NOMO-1 (cell line): Measurements from ENCODE around the gene ZNF3.
A peak's percentile ranks its signal among the peaks of the same experiment; 100 is the strongest.
"Not testable (repeated sequence)": the region's sequence is repeated elsewhere in the genome, so short reads cannot be mapped to it uniquely, and the experiment has no call there.

Experiments used
- DNase-seq, 2 experiments: peaks; one replicate each; lab custom pipeline; 2025; ENCODE audit not compliant: unreplicated experiment in 2 of 2; lab: John Stamatoyannopoulos, UW

The ZNF3 gene

DNA sequence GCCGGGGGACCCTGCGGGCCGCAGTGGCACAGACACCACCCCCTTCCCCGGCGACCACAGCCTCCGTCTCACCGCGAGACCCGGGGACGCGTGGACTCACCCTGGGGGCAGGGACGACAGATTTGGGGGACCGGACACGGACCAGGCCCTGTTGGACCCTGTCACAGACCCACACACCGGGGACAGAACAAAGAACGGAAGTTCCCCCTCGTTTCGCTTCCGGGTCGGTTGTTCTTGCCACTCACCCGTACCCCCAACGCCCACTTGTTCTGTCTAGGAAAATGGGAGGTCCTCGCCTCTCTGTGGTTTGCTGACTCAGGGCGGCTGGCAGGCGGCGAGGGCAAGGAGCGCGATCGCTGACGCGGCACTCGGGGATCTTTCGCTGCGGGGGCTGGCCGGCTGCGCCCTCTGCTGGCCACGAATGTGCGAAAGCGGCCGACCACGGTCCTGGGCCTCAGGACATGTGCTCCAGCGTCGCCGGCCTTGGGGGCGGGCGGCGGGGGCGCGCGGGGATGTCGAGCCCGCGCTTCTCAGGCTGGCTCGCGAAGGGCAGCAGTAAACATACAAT, at the start of gene ZNF3:
TSS of gene ZNF3 (minus strand) at position 189 of the 568 bp plus-strand sequence. CDS start 4,366 bp downstream, outside the sequence.
- DNase-seq: peak; percentile 100

DNA sequence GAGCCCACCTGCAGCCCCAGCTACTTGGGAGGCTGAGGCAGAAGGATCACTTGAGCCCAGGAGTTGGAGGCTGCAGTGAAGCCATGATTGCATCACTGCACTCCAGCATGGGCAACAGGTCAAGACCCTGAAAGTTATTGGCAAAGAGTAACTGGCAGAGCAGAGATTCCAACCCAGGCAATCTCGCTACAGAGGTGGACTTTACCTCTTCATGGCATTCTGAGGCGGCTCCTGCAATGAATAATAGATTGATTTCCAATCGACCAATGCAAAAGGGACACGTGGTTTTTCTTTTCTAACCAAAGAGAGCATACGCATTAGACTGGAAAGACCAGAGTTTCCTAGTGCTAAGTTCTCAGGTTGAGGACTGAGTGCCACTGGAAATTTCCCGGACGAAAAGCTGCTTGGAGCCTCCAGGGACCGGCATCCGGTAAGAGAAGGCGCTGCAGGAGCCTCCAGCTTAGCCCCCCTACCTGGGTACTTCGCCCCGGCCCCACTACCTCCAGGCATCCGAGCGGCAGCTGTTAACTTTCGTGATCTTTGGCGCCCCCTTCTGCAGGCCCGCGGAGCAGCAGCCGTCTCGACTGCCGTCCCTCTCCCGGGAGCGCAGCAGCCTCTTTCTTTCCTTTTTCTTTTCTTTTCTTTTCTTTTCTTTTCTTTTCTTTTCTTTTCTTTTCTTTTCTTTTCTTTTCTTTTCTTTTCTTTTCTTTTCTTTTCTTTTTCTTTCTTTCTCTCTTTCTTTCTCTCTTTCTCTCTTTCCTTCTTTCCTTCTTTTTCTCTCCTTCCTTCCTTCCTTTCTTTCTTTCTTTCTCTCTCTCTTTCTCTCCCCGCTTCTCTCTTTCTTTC, 49.3 kb upstream of the ZNF3 start:
- DNase-seq: peak; percentile 74 to 77

DNA sequence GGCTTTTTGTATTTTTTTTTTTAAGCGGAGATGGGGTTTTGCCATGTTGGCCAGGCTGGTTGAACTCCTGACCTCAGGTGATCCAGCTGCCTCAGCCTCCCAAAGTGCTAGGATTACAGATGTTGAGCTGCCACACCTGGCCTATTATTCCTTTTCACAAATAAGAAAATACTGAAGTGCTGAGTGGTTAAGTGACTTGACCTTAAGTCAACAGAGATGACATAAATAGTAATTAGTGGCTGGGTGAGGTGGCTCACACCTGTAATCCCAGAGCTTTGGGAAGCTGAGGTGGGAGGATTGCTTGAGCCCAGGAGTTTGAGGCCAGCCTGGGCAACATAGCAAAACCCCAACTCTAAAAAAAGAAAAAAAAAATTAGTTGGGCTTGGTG, 48.7 kb upstream of the ZNF3 start:
- not testable (repeated sequence) for DNase-seq

DNA sequence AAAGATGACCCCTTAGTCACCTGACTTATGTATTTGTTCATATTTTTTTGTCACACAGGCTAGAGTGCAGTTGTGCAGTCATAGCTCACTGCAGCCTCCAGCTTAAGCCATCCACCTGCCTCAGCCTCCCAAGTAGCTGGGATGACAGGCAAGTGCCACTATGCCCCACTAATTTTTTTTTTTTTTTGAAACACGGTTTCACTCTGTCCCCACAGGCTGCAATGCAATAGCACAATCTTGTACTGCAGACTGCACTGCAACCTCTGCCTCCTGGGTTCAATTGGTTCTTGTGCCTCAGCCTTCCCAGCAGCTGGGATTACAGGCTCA, 47.1 kb upstream of the ZNF3 start:
- no peak for DNase-seq

DNA sequence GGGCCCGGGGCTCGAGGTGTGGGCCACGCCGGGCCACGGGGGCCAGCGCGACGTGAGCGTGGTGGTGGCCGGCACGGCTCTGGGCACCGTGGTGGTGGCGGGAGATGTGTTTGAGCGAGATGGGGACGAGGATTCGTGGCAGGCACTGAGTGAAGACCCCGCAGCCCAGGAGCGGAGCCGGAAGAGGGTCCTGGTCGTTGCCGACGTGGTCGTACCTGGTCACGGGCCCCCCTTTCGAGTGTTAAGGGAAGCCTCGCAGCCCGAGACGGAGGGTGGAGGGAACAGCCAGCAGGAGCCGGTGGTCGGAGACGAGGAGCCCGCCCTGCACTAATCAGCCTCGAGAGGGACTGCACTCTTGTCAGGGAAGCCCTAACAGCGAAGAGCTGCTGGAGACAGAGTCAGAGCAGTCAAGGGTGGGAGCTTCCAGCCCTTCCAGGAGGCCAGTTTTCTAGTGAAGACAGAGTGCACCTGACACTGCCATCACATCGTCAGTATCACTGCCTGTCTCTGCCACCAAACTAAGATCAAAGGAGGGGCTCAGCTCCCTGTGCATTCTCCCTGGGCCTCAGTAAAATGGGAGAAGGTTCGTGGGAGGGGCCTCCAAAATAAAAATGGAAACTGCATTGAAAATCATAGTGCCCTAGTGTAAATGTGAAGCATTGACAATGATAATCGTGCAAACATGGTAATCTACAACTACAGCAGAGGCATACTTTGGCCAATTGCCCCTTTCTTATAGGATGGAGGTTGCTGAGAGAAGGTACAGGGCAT, 46.5 kb upstream of the ZNF3 start:
- peak; percentile 11 to 40 for DNase-seq

DNA sequence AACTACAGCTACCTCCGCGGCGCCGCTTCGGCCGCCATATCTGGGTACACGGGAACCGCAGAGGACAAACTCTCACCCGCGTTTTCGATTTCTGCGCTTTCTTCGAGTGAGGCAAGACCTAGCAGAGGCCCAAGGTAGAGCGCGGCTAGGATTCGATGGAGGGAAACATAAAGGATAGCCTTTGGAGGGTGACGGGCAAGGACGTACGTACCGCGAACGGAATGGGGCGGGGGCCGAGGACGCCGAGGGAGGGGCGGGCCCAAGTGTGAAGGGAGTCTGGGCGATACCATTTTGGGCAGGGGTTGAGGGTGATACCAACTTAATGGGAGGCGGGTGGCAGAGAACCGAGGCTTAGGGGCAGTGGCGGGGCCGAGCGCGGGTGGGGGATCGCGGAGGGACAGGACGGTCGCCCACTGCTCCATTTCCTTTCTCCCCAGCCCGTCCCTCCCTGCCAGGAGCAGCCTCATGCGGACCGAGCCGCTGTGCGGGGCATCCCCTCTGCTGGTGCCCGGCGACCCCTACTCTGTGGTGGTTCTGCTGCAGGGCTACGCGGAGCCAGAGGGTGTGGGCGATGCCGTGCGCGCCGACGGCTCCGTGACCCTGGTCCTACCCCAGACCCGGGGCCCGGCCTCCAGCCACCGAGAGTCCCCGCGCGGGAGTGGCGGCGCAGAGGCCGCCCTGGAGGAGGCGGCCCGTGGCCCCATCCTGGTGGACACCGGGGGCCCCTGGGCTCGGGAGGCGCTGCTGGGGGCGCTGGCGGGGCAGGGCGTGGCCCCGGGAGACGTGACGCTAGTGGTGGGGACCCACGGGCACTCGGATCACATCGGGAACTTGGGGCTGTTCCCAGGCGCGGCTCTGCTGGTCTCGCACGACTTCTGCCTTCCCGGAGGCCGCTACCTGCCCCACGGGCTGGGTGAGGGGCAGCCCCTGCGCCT, 45.7 kb upstream of the ZNF3 start, which contains the start of gene MBLAC1:
TSS of gene MBLAC1 (plus strand) at position 37 of the 935 bp plus-strand sequence. CDS start at position 466, 429 bp downstream.
- DNase-seq: peak; percentile 92 to 96

DNA sequence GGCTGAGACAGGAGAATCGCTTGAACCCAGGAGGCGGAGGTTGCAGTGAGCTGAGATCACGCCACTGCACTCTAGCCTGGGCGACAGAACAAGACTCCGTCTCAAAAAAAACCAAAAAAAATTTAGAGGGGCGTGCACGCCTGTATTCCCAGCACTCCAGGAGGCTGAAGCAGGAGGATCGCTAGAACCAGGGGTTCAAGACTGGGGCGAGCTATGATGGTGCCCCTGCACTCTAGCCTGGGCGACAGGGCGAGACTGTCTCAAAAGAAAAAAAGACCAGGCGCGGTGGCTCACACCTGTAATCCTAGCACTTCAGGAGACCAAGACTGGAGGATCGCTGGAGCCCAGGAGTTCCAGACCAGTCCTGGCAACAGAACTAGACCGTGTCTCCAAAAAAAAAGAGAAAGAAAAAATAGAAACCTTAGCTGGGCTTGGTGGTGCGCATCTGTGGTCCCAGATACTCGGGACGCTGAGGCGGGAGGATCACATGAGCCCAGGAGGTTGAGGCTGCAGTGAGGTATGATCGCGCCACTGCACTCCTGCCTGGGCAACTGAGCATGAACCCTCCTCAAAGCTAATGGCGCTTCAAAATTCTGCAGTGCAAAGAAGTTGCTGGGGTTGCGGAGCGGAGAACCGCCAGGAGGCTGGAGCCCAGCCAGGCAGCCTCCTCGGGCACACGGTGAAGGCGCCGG, 44.9 kb upstream of the ZNF3 start:
- DNase-seq: no peak

DNA sequence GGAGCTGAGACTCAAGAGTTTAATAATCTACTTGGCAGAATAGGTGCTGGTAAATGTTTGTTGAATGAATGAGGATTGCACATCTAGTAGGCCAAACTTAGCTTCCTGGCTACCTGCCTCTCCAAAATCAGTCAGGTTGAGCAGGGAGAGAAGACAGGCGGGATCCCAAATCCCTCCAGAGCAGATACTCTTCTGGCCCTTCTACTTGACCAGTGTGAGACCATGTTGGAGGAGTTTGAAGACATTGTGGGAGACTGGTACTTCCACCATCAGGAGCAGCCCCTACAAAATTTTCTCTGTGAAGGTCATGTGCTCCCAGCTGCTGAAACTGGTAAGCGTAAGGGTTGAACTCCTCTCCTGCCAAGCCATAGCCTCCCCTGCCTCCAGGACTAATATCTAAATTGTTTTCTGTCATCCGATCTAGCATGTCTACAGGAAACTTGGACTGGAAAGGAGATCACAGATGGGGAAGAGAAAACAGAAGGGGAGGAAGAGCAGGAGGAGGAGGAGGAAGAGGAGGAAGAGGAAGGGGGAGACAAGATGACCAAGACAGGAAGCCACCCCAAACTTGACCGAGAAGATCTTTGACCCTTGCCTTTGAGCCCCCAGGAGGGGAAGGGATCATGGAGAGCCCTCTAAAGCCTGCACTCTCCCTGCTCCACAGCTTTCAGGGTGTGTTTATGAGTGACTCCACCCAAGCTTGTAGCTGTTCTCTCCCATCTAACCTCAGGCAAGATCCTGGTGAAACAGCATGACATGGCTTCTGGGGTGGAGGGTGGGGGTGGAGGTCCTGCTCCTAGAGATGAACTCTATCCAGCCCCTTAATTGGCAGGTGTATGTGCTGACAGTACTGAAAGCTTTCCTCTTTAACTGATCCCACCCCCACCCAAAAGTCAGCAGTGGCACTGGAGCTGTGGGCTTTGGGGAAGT, 43.0 kb upstream of the ZNF3 start:
- no peak for DNase-seq

DNA sequence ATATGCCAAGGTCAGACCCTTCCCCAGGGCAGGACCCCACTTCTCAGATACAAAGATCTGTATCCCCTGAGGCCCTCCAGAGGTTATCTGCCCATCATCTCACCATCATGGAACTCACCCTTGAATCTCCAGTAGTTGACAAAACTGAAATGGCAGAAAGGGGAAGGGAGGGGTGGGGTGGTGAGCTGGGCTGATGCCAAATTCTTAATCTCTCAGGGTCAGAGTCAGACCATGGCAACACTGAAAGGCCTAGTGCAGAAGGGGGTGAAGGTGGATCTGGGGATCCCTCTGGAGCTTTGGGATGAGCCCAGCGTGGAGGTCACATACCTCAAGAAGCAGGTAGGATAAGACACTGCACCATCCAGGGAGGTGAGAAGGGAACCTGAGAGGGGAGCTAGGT, 41.0 kb upstream of the ZNF3 start:
- no peak for DNase-seq

DNA sequence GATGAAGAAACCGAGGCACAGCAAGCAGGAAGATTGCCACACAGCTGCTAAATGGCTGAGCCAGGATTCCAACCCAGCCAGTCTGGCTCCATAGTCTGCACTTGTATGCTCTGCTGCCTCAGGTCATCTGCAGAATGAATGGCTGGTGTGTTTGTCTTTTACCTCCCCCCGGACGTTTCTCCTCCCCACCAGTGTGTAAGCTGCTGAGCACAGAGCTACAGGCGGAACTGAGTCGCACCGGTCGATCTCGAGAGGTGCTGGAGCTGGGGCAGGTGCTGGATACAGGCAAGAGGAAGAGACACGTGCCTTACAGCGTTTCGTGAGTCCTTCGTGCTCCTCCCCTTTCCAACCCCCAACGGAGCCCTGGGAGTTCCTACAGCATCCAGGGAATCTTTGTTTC, 40.5 kb upstream of the ZNF3 start:
- no peak for DNase-seq

DNA sequence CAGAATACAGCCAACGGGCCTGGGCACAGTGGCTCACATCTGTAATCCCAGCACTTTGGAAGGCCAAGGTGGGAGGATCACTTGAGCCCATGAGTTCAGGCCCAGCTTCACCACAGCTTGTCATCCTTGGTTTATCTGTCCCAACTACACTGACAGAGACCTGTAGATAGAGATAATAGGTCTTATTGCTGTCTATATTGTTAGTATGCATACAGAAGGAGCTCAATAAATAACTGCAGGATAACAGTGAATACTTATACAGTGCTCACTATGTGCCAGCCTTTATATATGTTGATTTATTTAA, 39.2 kb upstream of the ZNF3 start:
- DNase-seq: no peak

DNA sequence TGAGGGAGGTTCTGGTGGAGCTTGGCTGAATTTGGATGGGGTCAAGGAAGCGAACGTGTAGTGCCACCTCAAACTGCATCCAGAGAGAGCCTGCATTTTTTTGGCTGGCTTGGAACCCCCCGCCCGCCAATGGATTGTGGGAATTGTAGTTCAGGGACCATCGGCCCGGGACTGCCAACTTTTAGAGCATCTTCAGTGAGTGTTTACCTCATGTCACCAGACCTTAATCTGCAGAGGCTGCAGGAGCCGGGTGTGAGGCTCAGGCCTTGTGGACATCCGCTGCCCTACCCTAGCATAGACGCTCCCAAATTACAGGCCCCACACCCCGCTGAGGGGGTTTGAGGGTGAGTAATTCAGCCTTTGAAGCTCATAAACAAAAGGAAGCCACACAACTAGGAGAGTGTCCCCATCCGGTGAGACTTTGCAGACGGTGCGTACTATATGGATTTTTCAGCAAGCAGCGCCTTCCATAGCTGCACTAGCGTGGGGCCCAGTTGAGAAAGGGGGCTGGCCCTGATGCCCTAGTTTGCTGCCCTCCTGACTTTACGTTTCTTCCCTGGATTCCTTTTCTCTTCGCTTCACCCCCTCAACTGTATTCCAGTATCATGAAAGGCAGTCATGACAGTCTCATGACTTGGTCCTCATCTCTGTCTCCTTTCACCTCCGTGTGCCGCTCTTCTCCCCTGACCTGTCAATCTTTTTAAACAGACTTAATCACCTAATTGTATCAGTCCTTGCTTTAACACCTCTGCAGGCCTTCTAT, 38.6 kb upstream of the ZNF3 start:
- DNase-seq: peak; percentile 76 to 77

DNA sequence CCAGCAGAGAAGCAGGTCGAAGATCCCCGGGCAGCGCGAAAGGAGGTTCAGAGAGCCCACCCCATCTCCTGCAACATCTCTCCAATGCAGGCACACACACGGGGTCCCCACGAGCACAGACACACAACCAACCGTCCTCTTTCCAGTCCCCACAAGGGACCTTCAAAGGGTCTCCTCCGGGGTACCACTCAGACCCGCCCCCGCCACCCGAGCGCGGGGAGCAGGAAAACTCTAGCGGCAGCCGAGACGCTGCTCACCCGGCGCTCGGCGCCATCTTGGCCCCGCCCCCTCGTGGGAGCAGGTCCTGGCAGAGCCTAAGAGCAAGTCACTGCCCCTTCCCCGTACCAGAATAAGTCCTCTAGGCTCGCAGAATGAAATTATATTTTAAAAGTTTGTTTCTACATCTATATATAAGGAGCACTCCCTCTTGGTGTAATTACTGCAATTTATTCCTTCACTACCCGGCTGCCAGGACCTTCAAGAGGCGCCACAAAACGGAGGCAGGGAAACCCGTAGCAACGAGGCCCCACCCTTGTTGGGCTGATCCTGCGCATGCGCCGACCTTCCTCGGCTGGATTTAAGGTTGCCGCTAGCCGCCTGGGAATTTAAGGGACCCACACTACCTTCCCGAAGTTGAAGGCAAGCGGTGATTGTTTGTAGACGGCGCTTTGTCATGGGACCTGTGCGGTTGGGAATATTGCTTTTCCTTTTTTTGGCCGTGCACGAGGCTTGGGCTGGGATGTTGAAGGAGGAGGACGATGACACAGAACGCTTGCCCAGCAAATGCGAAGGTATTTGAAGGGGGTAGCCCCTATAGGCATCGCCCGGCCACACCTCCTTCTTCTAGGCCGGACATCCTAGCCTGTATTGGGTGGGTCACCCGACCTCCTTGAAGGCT, 37.8 kb upstream of the ZNF3 start, which contains the start of the genes CNPY4 and TAF6:
TSS of gene CNPY4 (plus strand) at position 563 of the 898 bp plus-strand sequence. CDS start at position 674, 111 bp downstream.
TSS of gene TAF6 (minus strand) at position 287 of the 898 bp plus-strand sequence. CDS start 5,149 bp downstream, outside the sequence.
- peak; percentile 94 to 98 for DNase-seq

DNA sequence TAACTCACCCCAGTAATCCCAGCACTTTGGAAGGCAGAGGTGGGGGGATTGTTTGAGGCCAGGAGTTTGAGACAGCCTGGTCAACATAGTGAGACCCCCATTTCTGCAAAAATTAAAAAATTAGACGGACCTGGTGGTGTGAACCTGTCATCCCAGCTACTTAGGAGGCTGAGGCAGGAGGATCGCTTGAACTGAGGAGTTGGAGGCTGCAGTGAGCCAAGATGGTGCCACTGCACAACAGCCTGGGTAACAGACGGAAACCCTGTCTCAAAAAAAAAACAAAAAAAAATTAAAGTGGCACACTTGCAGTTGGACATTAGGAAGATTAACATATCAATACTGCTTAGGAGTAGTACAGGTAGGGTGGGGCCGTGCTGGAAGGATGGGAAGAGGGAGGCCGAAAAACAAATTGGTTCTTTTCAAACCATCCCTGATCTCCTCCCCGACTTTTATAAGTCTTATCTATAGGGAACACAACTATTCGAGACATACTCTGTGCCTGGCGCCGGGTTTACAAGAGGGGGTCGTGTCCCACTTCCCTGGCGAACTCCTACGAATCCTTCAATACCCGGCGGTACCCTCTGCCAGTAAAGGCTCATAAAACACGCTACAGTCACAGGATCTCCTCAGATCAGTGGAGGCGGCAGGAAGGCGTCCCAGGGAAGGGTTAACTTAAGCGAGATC, 37.0 kb upstream of the ZNF3 start:
- DNase-seq: no peak

DNA sequence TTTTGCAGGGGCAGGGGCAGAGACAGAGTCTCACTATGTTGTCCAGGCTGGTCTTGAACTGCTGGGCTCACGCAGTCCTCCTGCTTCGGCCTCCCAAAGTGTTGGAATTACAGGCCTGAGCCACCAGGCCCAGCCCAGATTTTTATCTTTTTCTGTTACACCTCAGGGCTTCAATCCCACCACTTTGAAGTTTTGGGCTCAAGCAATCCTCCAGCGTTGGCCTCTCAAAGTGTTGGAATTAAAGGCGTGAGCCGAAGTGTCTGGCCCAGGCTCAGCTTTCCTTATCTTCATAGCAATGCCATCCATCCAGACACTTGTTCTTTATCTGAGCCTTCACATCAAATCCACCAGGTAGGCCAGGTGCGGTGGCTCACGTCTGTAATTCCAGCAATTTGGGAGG, 33.5 kb upstream of the ZNF3 start:
- DNase-seq: no peak

DNA sequence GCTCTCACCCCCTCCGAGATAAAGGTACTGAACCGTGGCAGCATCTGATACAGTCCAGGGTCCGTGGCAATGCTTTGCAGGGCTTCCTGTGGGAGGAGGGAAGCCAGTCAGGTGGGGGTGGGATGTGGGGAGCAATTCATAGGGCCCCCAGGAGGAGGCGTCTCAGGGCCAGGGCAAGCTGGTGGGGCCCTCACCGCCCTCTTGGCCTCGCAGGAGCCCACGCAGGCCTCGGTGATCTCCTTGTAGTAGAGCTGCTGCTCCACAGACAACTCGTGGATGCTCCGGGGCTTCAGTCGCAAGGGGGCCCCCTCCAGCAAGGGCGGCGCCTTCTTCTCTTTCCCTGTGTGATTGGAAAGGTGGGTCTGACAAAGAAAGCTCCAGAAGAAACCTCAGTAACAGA, 30.4 kb upstream of the ZNF3 start:
- DNase-seq: no peak

DNA sequence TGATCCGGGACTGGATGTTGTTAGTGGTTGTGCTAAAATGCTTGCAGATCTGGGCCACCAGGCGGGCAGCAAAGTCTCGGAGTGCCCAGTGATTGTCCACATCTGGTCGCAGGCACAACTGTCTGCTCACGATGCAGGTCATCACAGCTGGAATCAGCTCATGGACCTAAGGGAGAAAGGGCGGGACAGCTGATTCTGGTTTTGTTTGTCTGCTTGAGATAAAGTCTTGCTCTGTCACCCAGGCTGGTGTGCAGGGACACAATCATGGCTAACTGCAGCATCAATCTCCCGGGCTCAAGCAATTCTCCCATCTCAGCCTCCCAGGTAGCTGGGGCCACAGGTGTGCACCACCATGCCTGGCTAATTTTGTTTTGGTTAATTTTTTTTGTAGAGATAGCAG, 29.6 kb upstream of the ZNF3 start:
- DNase-seq: no peak
